NCI-H774 (cell line): ENCODE results near the gene TANK.
"Not testable (repeated sequence)": the region's sequence is repeated elsewhere in the genome, so short reads cannot be mapped to it uniquely, and the experiment has no call there.

Source experiments
- DNase-seq: peaks from one replicate; lab custom pipeline; 2025; lab: John Stamatoyannopoulos, UW

The TANK gene

GRCh38 chr2:161279230-161279815 lies 119.1 kb downstream of the TANK start:
- not testable (repeated sequence) for DNase-seq

GRCh38 chr2:161280906-161281323 lies 120.7 kb downstream of the TANK start:
- not testable (repeated sequence) for DNase-seq

- not testable (repeated sequence) for DNase-seq
These were observed 121.5 kb downstream of the TANK start for GRCh38 chr2:161281615-161282310.

- not testable (repeated sequence) for DNase-seq
These were observed 122.0 kb downstream of the TANK start for GRCh38 chr2:161282311-161282644.

GRCh38 chr2:161283926-161284325 lies 123.7 kb downstream of the TANK start:
- DNase-seq, result no peak
